Measurements from ENCODE around the gene CHRNG.

The CHRNG gene

GRCh38 chr2:232494542-232494941, 45.0 kb upstream of the CHRNG start:
- Histone ChIP-seq H3K9me2 (replicated peaks; ENCODE audit: insufficient read depth, low read length) (no peaks in the 10 kb centered on the region), H3K4me3 (ENCODE audit: insufficient read depth, low read length, poor library complexity, severe bottlenecking) (no peak overlapping the region), H3K9ac (ENCODE audit: low read length) (no peak overlapping the region), H3K4me2 (ENCODE audit: low read depth, low read length, poor library complexity, severe bottlenecking) (no peak overlapping the region), H3F3A (ENCODE audit: insufficient read depth) (no peaks in the 10 kb centered on the region), H3K27ac (ENCODE audit: low read depth, low read length) (no peak overlapping the region), H3K36me3 (ENCODE audit: low read length) (no peaks in the 10 kb centered on the region), H3K79me2 (ENCODE audit: insufficient read depth, low read length) (no peaks in the 10 kb centered on the region), H3K27me3 (ENCODE audit: low read length) (no peaks in the 10 kb centered on the region), H2AFZ (ENCODE audit: low read depth, low read length, severe bottlenecking) (no peak overlapping the region), H4K20me1 (ENCODE audit: low read depth, low read length) (no peaks in the 10 kb centered on the region), H3K9me3 (ENCODE audit: insufficient read depth, low read length) (no peaks in the 10 kb centered on the region)
- no peak for TF ChIP-seq EZH2phosphoT487 (conservative IDR thresholded peaks at IDR 0.05; ENCODE audit: low read length)
- TF ChIP-seq, protein P1, sequence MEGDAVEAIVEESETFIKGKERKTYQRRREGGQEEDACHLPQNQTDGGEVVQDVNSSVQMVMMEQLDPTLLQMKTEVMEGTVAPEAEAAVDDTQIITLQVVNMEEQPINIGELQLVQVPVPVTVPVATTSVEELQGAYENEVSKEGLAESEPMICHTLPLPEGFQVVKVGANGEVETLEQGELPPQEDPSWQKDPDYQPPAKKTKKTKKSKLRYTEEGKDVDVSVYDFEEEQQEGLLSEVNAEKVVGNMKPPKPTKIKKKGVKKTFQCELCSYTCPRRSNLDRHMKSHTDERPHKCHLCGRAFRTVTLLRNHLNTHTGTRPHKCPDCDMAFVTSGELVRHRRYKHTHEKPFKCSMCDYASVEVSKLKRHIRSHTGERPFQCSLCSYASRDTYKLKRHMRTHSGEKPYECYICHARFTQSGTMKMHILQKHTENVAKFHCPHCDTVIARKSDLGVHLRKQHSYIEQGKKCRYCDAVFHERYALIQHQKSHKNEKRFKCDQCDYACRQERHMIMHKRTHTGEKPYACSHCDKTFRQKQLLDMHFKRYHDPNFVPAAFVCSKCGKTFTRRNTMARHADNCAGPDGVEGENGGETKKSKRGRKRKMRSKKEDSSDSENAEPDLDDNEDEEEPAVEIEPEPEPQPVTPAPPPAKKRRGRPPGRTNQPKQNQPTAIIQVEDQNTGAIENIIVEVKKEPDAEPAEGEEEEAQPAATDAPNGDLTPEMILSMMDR (IDR thresholded peaks at IDR 0.05; ENCODE audit: insufficient read depth, low read length, poor library complexity, severe bottlenecking), result no peak

- Histone ChIP-seq H4K20me1 (ENCODE audit: low read depth, low read length) (no peaks in the 10 kb centered on the region), H3K4me3 (ENCODE audit: insufficient read depth, low read length, poor library complexity, severe bottlenecking) (no peak overlapping the region), H3K9me3 (ENCODE audit: insufficient read depth, low read length) (no peaks in the 10 kb centered on the region), H3K4me2 (ENCODE audit: low read depth, low read length, poor library complexity, severe bottlenecking) (no peak overlapping the region), H3K79me2 (ENCODE audit: insufficient read depth, low read length) (no peaks in the 10 kb centered on the region), H2AFZ (ENCODE audit: low read depth, low read length, severe bottlenecking) (no peak overlapping the region), H3K27ac (ENCODE audit: low read depth, low read length) (no peak overlapping the region), H3F3A (ENCODE audit: insufficient read depth) (no peaks in the 10 kb centered on the region), H3K27me3 (ENCODE audit: low read length) (no peaks in the 10 kb centered on the region), H3K36me3 (ENCODE audit: low read length) (no peaks in the 10 kb centered on the region), H3K9me2 (replicated peaks; ENCODE audit: insufficient read depth, low read length) (no peaks in the 10 kb centered on the region), H3K9ac (ENCODE audit: low read length) (no peak overlapping the region)
- no peak for TF ChIP-seq EZH2phosphoT487 (conservative IDR thresholded peaks at IDR 0.05; ENCODE audit: low read length)
- TF ChIP-seq, protein P1 (IDR thresholded peaks at IDR 0.05; ENCODE audit: insufficient read depth, low read length, poor library complexity, severe bottlenecking), result no peak
Observed at GRCh38 chr2:232495292-232495691, 44.2 kb upstream of the CHRNG start.

DNA sequence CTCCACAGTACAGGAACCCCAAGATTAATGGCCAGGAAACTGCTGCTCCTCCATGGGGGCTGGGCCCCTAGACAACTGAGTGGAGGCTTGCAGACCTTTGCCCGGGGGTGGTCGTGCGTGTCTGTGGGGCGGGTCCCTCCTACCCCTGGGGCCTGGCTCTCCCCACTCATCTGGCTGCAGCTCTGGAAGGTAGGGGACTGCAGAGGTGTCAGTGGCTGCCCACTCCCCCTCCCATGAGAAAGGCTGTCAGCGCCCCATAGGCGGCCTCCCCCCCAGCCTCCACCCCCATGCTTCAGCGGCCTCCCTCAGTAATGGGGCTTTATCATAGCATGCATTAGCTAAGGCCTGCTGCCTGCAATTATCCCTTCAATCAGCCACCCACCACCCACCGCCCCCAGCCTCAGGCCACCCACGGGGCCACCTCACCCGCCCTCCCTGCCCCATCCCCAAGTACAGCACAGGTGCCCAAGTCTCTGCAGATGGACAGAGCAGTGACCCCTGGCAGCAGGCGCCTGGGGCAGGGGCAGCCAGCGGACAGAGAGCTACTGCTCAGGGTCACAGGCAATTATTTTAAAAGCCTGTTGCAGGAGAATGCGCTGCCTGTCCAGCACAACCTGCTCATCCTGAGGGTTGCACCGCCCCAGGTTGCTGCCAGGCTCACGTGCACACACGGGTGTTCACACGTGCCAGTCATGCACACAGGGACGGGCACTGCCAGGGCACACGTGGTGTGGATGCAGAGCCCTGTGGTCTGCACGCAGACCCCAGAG, 42.8 kb upstream of the CHRNG start:
- H3K36me3 ChIP-seq (ENCODE audit: low read length), result no peaks in the 10 kb centered on the region
- no peak overlapping the region for H3K4me2 ChIP-seq (ENCODE audit: low read depth, low read length, poor library complexity, severe bottlenecking)

More for the DNA sequence above, 42.8 kb upstream of the CHRNG start:
- H3K79me2 ChIP-seq (ENCODE audit: insufficient read depth, low read length), result no peaks in the 10 kb centered on the region
- H3K27ac ChIP-seq (ENCODE audit: low read depth, low read length), result no peak overlapping the region
- no peaks in the 10 kb centered on the region for H3K9me3 ChIP-seq (ENCODE audit: insufficient read depth, low read length)
- H4K20me1 ChIP-seq (ENCODE audit: low read depth, low read length), result no peaks in the 10 kb centered on the region
- TF ChIP-seq, protein P1 (IDR thresholded peaks at IDR 0.05; ENCODE audit: insufficient read depth, low read length, poor library complexity, severe bottlenecking), result no peak
- no peak for TF ChIP-seq EZH2phosphoT487 (conservative IDR thresholded peaks at IDR 0.05; ENCODE audit: low read length)
- no peaks in the 10 kb centered on the region for H3F3A ChIP-seq (ENCODE audit: insufficient read depth)
- H3K9ac ChIP-seq (ENCODE audit: low read length), result no peak overlapping the region
- H3K27me3 ChIP-seq (ENCODE audit: low read length), result no peaks in the 10 kb centered on the region
- H3K4me3 ChIP-seq (ENCODE audit: insufficient read depth, low read length, poor library complexity, severe bottlenecking), result no peak overlapping the region
- no peaks in the 10 kb centered on the region for H3K9me2 ChIP-seq (replicated peaks; ENCODE audit: insufficient read depth, low read length)
- H2AFZ ChIP-seq (ENCODE audit: low read depth, low read length, severe bottlenecking), result no peak overlapping the region

Measured in SU-DHL-6 (cell line).